ENCODE measurements around the gene FAM221A.

- TF ChIP-seq, protein P1, sequence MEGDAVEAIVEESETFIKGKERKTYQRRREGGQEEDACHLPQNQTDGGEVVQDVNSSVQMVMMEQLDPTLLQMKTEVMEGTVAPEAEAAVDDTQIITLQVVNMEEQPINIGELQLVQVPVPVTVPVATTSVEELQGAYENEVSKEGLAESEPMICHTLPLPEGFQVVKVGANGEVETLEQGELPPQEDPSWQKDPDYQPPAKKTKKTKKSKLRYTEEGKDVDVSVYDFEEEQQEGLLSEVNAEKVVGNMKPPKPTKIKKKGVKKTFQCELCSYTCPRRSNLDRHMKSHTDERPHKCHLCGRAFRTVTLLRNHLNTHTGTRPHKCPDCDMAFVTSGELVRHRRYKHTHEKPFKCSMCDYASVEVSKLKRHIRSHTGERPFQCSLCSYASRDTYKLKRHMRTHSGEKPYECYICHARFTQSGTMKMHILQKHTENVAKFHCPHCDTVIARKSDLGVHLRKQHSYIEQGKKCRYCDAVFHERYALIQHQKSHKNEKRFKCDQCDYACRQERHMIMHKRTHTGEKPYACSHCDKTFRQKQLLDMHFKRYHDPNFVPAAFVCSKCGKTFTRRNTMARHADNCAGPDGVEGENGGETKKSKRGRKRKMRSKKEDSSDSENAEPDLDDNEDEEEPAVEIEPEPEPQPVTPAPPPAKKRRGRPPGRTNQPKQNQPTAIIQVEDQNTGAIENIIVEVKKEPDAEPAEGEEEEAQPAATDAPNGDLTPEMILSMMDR (IDR thresholded peaks at IDR 0.05), result no peak
- TF ChIP-seq POLR2A (IDR thresholded peaks at IDR 0.05) (no peak), POLR2AphosphoS5 (IDR thresholded peaks at IDR 0.05) (no peak)
These were observed 18.6 kb upstream of the FAM221A start for GRCh38 chr7:23661385-23661784.
